Stimulated activated CD8-positive, alpha-beta memory T cell treated with anti-CD3 and anti-CD28 coated beads, Interleukin-4, amount 100 ng/mL, for 4 hours (primary cell): ENCODE measurements around the gene NASP.
"Not testable (repeated sequence)": the region's sequence is repeated elsewhere in the genome, so short reads cannot be mapped to it uniquely, and the experiment has no call there.

Experiments used
- DNase-seq, 2 donors: peaks; one replicate each; pipeline ENCODE4 v3.0.0-alpha.2; 2020; ENCODE audit warnings: low read depth in 2 of 2, low spot score in 1 of 2

NASP gene

GRCh38 chr1:45569571-45569961 lies 14.3 kb upstream of the NASP start:
- DNase-seq, result no peak

GRCh38 chr1:45569962-45570581 lies 13.8 kb upstream of the NASP start:
- peak; percentile 43 to 61 for DNase-seq

- DNase-seq, result no peak
Observed at GRCh38 chr1:45570631-45571030, 13.2 kb upstream of the NASP start.

GRCh38 chr1:45573231-45573804 lies 10.5 kb upstream of the NASP start:
- no peak for DNase-seq

- DNase-seq, result no peak
Observed at GRCh38 chr1:45574105-45574626, 9.7 kb upstream of the NASP start.

- DNase-seq, result peak; percentile 85 to 88
Observed at GRCh38 chr1:45583264-45583665, 576 bp upstream of the NASP start.

- DNase-seq, result peak; percentile 56 to 70
Observed at GRCh38 chr1:45584351-45585109, 689 bp downstream of the NASP start.

- DNase-seq, result no peak
Observed at GRCh38 chr1:45585110-45585426, 1.2 kb downstream of the NASP start.

- DNase-seq, result no peak
Observed at GRCh38 chr1:45585496-45586075, 1.7 kb downstream of the NASP start.

- DNase-seq, result no peak
Observed at GRCh38 chr1:45586769-45587168, 2.9 kb downstream of the NASP start.

GRCh38 chr1:45589861-45590260 lies 6.0 kb downstream of the NASP start:
- no peak for DNase-seq

- no peak for DNase-seq
Observed at GRCh38 chr1:45594412-45594811, 10.6 kb downstream of the NASP start.

- not testable (repeated sequence) for DNase-seq
Observed at GRCh38 chr1:45596765-45597164, 12.9 kb downstream of the NASP start.

GRCh38 chr1:45604239-45604638 lies 20.4 kb downstream of the NASP start:
- no peak for DNase-seq

GRCh38 chr1:45607404-45608074 lies 23.7 kb downstream of the NASP start:
- no peak for DNase-seq

- no peak for DNase-seq
Observed at GRCh38 chr1:45608175-45609156, 24.6 kb downstream of the NASP start.

GRCh38 chr1:45610589-45611226 lies 26.9 kb downstream of the NASP start:
- no peak for DNase-seq

- no peak for DNase-seq
Observed at GRCh38 chr1:45612941-45613579, 29.2 kb downstream of the NASP start.

- no peak for DNase-seq
Observed at GRCh38 chr1:45615885-45616284, 32.0 kb downstream of the NASP start.
